Astrocyte (in vitro differentiated cells and primary cell): ENCODE results near the gene ARID3C. TPM values are rescaled to one million over a fixed set of nuclear protein-coding genes. Genes with fewer than 3 reads are reported as not detected.

Experiments used
- DNase-seq: peaks from one replicate; pipeline ENCODE4 v3.0.0-alpha.2; 2010; ENCODE audit warnings: low read depth
- FAIRE-seq: peaks from 2 replicates; lab custom pipeline; 2011; peaks lifted over from hg19 to GRCh38; lab: Jason Lieb, UNC
- H2AFZ ChIP-seq: 2 replicates; pipeline ENCODE4 v1.6.0; 2012; ENCODE audit warnings: low read depth, low read length, inconsistent platforms
- H3K27ac ChIP-seq: 2 replicates; pipeline ENCODE4 v1.5.1; 2011; ENCODE audit warnings: low read depth, low read length, inconsistent platforms
- H3K27me3 ChIP-seq: 2 replicates; pipeline ENCODE4 v1.6.0; 2011; ENCODE audit warnings: low read length, inconsistent platforms; ENCODE audit not compliant: insufficient read depth
- H3K36me3 ChIP-seq: 2 replicates; pipeline ENCODE4 v1.5.1; 2011; ENCODE audit warnings: low read length, inconsistent platforms; ENCODE audit not compliant: insufficient read depth
- H3K4me1 ChIP-seq: 2 replicates; pipeline ENCODE4 v1.5.1; 2011; ENCODE audit warnings: low read length, inconsistent platforms; ENCODE audit not compliant: insufficient read depth
- H3K4me2 ChIP-seq: 2 replicates; pipeline ENCODE4 v1.6.0; 2012; ENCODE audit warnings: low read length, inconsistent platforms
- H3K4me3 ChIP-seq: 2 replicates; pipeline ENCODE4 v1.5.1; 2011; ENCODE audit warnings: low read depth, mild to moderate bottlenecking, low read length, inconsistent platforms; ENCODE audit not compliant: insufficient read depth
- H3K79me2 ChIP-seq: 2 replicates; pipeline ENCODE4 v1.6.0; 2012; ENCODE audit warnings: mild to moderate bottlenecking, low read length, inconsistent platforms; ENCODE audit not compliant: insufficient read depth
- H3K9ac ChIP-seq: 2 replicates; pipeline ENCODE4 v1.6.0; 2012; ENCODE audit warnings: mild to moderate bottlenecking, low read length, inconsistent platforms
- H3K9me3 ChIP-seq: 2 replicates; pipeline ENCODE4 v1.5.1; 2012; ENCODE audit warnings: low read depth, mild to moderate bottlenecking, low read length, inconsistent platforms; ENCODE audit not compliant: insufficient read depth
- H4K20me1 ChIP-seq: 2 replicates; pipeline ENCODE4 v1.6.0; 2012; ENCODE audit warnings: low read length, inconsistent platforms; ENCODE audit not compliant: insufficient read depth
- H3K27ac Mint-ChIP-seq: one replicate; pipeline ENCODE4 v1.8.0; 2021; ENCODE audit warnings: mild to moderate bottlenecking, mixed read lengths; ENCODE audit not compliant: unreplicated experiment
- H3K27me3 Mint-ChIP-seq: one replicate; pipeline ENCODE4 v1.8.0; 2021; ENCODE audit warnings: low read depth, mixed read lengths; ENCODE audit not compliant: unreplicated experiment
- H3K36me3 Mint-ChIP-seq: one replicate; pipeline ENCODE4 v1.8.0; 2021; ENCODE audit warnings: low read depth, mixed read lengths; ENCODE audit not compliant: unreplicated experiment
- H3K4me1 Mint-ChIP-seq: one replicate; pipeline ENCODE4 v1.8.0; 2021; ENCODE audit warnings: low read depth, mixed read lengths; ENCODE audit not compliant: unreplicated experiment
- H3K4me3 Mint-ChIP-seq: one replicate; pipeline ENCODE4 v1.8.0; 2021; ENCODE audit warnings: mild to moderate bottlenecking, moderate library complexity, mixed read lengths; ENCODE audit not compliant: unreplicated experiment
- H3K9me3 Mint-ChIP-seq: one replicate; pipeline ENCODE4 v1.8.0; 2021; ENCODE audit warnings: mild to moderate bottlenecking, mixed read lengths; ENCODE audit not compliant: unreplicated experiment
- EZH2 ChIP-seq: IDR thresholded peaks from 2 replicates; pipeline ENCODE4 v1.6.1; 2012; ENCODE audit warnings: mild to moderate bottlenecking, low read length, inconsistent platforms; ENCODE audit not compliant: insufficient read depth
- total RNA-seq: library from RNA; stranded (reverse); gene quantifications from 2 replicates; pipeline ENCODE4 v1.2.1, GENCODE V29; 2021
- TF ChIP-seq, protein P1 (sequence below): IDR thresholded peaks from 2 replicates; pipeline ENCODE4 v1.5.1; 2011; ENCODE audit warnings: low read depth, mild to moderate bottlenecking, inconsistent platforms, low read length, moderate library complexity; ENCODE audit not compliant: insufficient read depth

The ARID3C gene
- total RNA-seq, 1 donor from 2014 or later, result 0.16 TPM

- peak overlapping the region; percentile 90 for H3K27ac Mint-ChIP-seq
- peaks cover 9% of the 10 kb centered on the region for H3K36me3 Mint-ChIP-seq
- H3K27ac ChIP-seq, result no peak overlapping the region
- no peaks in the 10 kb centered on the region for H3K9me3 Mint-ChIP-seq
- H3K36me3 ChIP-seq, result no peaks in the 10 kb centered on the region
- peak overlapping the region; percentile 86 for H3K4me2 ChIP-seq
- no peaks in the 10 kb centered on the region for H4K20me1 ChIP-seq
- no peak for TF ChIP-seq EZH2
- TF ChIP-seq, protein P1, sequence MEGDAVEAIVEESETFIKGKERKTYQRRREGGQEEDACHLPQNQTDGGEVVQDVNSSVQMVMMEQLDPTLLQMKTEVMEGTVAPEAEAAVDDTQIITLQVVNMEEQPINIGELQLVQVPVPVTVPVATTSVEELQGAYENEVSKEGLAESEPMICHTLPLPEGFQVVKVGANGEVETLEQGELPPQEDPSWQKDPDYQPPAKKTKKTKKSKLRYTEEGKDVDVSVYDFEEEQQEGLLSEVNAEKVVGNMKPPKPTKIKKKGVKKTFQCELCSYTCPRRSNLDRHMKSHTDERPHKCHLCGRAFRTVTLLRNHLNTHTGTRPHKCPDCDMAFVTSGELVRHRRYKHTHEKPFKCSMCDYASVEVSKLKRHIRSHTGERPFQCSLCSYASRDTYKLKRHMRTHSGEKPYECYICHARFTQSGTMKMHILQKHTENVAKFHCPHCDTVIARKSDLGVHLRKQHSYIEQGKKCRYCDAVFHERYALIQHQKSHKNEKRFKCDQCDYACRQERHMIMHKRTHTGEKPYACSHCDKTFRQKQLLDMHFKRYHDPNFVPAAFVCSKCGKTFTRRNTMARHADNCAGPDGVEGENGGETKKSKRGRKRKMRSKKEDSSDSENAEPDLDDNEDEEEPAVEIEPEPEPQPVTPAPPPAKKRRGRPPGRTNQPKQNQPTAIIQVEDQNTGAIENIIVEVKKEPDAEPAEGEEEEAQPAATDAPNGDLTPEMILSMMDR, result no peak
- FAIRE-seq, result no peak
- no peaks in the 10 kb centered on the region for H3K27me3 ChIP-seq
- peaks cover 5% of the 10 kb centered on the region for H3K27me3 Mint-ChIP-seq
- peaks cover 2% of the 10 kb centered on the region for H3K79me2 ChIP-seq
- DNase-seq, result no peak
- H3K4me1 Mint-ChIP-seq, result peaks cover 36% of the 10 kb centered on the region
- H2AFZ ChIP-seq, result no peak overlapping the region
- no peaks in the 10 kb centered on the region for H3K9me3 ChIP-seq
- H3K9ac ChIP-seq, result peak overlapping the region; percentile 60
- peaks cover 27% of the 10 kb centered on the region for H3K4me1 ChIP-seq
- peak overlapping the region; percentile 87 for H3K4me3 Mint-ChIP-seq
- peak overlapping the region; percentile 49 for H3K4me3 ChIP-seq
These were observed 23.7 kb upstream of the ARID3C start for GRCh38 chr9:34652602-34653000.

DNA sequence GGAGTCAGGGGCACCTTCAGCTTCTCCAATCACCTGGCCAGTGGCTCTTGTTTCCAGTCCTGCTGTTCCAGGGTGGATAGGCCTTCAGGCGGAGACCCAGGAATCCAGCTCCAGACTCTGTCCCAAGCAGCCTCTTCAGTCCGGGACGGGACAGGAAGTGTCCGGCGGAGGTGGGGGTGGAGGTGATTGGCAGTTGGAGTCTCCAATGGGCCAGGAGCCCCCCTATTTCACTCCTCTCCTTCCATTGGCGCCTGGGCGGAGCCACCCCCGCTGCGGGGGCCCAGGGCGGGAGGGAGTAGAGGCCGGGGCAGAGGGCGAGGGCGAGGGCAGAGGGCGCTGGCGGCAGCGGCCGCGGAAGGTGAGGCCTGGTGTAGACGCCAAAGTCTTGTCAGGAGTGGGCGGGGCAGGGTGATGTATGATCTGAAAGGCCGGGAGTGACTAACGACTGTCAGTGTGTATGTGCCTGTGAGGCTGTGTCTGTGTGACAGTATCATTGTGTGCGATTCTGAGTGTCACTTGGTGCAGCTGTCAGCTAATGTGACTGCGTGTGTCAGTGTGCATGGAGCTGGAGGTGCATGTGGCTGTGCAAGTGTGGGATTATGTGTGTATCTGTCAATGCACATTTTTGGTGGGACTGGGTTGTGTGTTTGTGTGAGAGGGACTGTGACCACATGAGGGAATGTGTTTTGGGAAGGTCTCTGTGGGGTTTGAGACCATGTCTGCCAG is 23.2 kb upstream of the ARID3C start, which contains the start of gene IL11RA:
TSS of gene IL11RA (plus strand) at position 310 of the 726 bp plus-strand sequence. CDS start 3,033 bp downstream, outside the sequence.
- FAIRE-seq (no peak), DNase-seq (peak; percentile 84)
- H3K36me3 ChIP-seq, result no peaks in the 10 kb centered on the region
- no peaks in the 10 kb centered on the region for H3K27me3 ChIP-seq
- Mint-ChIP-seq H3K4me3 (peak within 1 kb of the TSS; percentile 87), H3K27me3 (peaks cover 5% of the 10 kb centered on the region), H3K36me3 (peaks cover 9% of the 10 kb centered on the region), H3K4me1 (peaks cover 40% of the 10 kb centered on the region), H3K27ac (peak within 1 kb of the TSS; percentile 90), H3K9me3 (no peaks in the 10 kb centered on the region)
- peaks cover 4% of the 10 kb centered on the region for H4K20me1 ChIP-seq
- peak within 1 kb of the TSS; percentile 69 for H2AFZ ChIP-seq
- peaks cover 8% of the 10 kb centered on the region for H3K79me2 ChIP-seq
- peak within 1 kb of the TSS; percentile 60 for H3K9ac ChIP-seq
- H3K4me2 ChIP-seq, result peak within 1 kb of the TSS; percentile 86
- H3K27ac ChIP-seq, result peak within 1 kb of the TSS; percentile 6
- no peak for TF ChIP-seq EZH2
- TF ChIP-seq, protein P1, result no peak
- H3K4me1 ChIP-seq, result peaks cover 32% of the 10 kb centered on the region
- peak within 1 kb of the TSS; percentile 49 for H3K4me3 ChIP-seq
- no peaks in the 10 kb centered on the region for H3K9me3 ChIP-seq

GRCh38 chr9:34651321-34651720 is 22.5 kb upstream of the ARID3C start:
- peaks cover 4% of the 10 kb centered on the region for H4K20me1 ChIP-seq
- peaks cover 38% of the 10 kb centered on the region for H3K4me1 ChIP-seq
- H3K36me3 Mint-ChIP-seq, result peaks cover 7% of the 10 kb centered on the region
- H3K79me2 ChIP-seq, result peaks cover 8% of the 10 kb centered on the region
- no peak overlapping the region for H3K27ac ChIP-seq
- peak overlapping the region; percentile 86 for H3K4me2 ChIP-seq
- no peak for TF ChIP-seq EZH2
- TF ChIP-seq, protein P1, result no peak
- H3K9me3 ChIP-seq, result no peaks in the 10 kb centered on the region
- no peak overlapping the region for H3K27ac Mint-ChIP-seq
- H3K4me3 ChIP-seq, result peak overlapping the region; percentile 49
- peak overlapping the region; percentile 60 for H3K9ac ChIP-seq
- H3K4me1 Mint-ChIP-seq, result peaks cover 40% of the 10 kb centered on the region
- FAIRE-seq, result no peak
- no peaks in the 10 kb centered on the region for H3K27me3 ChIP-seq
- H3K9me3 Mint-ChIP-seq, result no peaks in the 10 kb centered on the region
- peak overlapping the region; percentile 69 for H2AFZ ChIP-seq
- H3K36me3 ChIP-seq, result no peaks in the 10 kb centered on the region
- H3K27me3 Mint-ChIP-seq, result peaks cover 3% of the 10 kb centered on the region
- peak; percentile 33 for DNase-seq
- peak overlapping the region; percentile 87 for H3K4me3 Mint-ChIP-seq
